HG02642 (cell line): ENCODE data around the gene DLX4.

Source experiments
- ATAC-seq: cut with Tn5 transposase; IDR thresholded peaks from one replicate; pipeline ENCODE4 v1.9.1; 2021; ENCODE audit warnings: mild to moderate bottlenecking; ENCODE audit not compliant: unreplicated experiment, poor library complexity

Gene DLX4

DNA sequence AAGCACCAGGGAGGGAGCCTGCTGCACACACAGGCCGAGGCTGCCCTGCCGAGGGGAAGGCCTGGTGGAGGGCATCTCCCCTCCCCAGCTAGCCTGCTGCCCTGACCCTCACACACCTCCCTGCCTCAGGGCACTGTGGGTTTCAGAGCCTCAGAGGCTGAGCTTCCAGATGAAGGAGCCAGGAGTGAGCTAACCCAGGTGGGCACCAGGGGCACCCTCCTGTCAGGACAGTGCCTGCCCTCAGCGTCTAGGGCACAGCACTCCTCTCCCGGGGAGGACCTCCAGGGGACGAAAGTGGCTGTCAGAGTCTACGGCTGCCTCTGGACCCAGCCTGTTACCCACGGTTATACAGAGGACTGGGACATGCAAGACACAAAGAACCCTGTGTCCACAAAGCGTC, 22.8 kb upstream of the DLX4 start:
- no peak for ATAC-seq

DNA sequence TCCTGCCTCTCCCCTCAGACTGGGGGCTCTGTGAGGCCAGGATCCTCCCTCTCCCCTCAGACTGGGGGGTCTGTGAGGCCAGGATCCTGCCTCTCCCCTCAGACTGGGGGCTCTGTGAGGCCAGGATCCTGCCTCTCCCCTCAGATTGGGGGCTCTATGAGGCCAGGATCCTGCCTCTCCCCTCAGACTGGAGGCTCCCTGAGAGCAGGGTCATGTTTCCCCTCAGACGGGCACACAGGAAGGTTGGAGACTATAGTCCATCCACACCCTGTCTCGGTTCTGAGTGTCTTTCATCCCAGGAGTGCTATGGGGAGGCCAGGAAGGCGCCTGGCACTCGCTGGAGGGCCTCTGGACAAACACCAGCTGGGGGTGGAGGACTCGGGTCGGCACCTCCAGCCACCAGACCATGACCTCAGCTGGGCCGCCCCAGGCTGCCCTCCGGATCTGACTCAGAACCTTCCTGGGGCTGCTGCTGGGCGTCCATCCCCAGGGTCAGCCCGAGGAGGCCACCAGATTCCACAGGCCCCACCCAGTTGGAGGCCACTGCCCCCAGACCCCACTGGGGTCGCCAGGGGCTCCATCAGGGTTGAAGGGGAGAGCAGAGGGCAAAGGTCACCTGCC, 21.9 kb upstream of the DLX4 start:
- no peak for ATAC-seq

DNA sequence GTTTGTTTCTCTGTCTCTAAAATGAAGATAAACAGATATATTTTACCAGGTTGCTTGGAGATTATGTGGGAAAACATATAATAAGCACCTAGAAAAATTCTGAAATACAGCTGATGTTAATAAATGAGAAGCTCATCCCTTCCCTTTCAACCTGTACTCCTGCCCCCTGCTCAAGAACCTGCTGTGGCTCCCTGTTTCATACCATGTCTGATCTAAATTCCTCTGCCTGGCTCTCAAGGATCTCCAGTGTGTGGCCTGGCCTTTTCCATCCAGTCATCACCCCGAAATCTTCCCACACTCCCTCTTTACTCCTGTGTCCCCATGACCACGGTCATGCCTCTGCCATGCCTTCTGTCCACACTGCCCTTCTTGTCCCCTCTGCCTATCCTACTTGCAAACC, 19.4 kb upstream of the DLX4 start:
- no peak for ATAC-seq

DNA sequence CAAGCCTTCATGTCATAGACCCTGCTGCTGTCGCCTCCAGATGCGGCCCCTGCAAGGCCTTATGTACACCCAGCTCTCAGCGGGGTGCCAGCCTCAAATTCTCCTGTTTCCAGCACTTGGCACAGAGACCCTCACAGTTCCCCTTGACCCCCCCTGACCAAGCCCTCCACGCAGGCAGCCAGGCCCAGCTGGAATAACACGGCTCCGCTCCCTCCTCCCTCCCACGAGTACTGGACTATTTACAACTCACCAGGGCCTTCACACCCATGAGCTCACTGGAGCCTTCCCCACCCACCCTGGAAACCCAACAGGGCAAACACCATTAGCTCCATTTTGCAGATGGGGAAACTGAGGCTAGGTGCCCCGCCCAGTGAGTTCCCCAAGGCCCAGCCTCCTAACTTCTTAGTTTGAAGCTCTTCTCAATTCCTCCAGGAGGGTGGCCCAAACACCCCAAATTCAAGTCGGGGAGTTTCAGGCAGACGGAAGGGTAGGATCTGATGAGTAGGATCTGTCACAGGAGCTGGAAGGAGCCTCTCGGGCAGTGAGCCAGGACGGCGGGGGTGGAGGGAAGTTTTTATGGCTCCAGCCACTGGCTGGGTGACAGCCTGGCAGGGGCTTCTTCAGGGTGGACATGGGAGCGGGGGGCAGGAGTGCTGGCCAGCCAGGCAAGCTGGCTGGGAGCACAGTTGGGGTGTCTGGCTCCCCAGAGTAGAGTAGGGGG, 17.5 kb upstream of the DLX4 start:
- ATAC-seq = no peak

DNA sequence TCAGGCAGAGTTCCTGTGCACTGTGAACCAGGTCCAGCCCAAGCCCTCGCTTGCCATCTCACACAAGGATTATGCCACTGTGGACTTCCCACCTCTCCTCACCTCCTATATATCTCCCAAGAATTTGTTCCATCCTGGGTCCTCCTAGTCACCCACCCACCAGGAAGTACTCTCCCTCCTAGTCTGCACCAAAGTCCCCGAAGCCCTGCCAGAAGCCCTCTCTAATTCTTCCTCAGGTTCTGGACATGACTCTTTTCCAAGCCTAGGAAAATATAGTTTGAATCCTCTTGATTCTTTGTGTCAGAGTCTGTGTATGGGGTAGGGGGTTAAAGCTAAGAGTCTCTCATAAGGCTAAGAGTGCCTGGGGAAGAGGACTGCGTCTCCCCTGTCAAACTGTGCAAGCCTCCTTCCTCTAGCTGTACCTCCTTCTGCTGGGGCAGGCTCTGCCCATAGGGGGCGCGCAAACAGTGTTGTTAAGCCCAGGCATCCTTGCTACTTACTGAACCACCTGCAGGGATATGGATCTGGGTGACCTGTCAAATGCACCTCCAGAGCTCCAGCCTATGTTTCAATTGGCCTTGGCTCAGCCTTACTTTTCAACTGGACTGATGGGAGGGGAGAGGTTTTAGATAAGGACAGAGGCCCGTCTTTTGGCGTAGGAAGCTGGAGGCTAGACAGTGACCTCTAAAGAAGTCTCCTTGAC, 16.6 kb upstream of the DLX4 start:
- no peak for ATAC-seq

DNA sequence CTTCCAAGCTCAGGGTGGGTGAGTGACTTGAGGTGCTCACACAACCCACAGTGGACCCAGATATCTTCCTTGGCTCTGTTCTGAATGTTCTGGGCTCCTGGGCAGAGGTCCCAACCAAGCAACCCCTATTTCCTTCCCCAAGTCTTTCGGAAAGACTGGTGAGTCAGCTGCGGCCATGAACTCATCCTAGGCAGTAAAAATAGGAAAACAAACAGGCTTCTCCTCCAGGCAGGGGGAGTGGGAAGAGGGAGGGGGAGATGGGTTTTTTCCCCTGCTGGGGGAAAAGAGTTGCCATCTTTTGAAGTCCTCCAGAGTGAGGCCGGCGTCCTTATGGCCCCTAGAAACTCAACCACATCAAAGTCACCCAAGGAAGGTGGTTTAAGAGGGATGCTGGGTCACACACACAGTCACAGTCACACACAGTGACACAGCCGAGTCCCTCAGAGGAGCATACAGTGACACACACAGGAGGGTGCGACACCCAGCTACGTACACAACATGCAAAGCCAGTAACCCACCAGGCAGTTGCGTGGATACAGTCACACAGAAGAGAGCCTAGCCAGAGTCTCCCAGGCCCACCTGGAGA, 16.0 kb upstream of the DLX4 start:
- ATAC-seq = no peak

DNA sequence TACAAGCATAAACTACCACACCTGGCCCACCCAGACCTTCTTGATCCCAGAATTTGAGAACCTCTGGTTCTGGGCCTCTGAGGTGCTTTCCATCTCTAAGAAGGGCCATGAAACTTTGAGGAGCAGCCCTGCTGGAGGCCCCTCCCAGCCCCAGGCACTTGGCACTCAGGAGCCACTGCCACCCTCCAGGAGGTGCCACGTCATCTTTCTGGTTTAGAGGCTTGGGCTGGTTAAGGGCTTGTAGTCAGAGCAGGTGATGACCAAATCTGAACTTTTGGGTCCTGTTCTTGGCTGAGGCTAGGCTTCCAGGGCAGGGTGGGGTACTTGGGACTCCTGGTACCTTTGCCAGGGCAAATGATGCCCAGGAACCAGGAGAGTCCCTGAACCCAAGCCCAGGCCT, 13.8 kb upstream of the DLX4 start:
- ATAC-seq = no peak

DNA sequence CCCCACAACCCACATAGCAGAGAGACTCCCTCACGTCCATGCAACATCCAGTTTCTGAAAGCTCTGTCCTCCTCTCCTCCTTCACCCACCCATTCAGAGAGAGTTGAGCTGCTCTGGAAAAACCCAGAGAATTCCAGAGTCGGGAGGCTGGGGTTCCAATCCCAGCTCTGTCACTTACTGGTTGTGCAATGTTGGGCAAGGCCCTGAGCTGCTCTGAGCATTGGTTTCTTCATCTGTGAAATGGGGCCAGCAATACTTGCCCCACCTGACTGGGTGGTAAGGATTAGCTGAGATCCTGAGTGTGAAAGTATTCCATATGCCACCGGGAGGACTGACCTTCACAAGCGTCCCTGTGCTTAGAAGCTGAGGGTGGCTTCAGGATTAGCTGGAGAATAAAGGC, 12.2 kb upstream of the DLX4 start:
- no peak for ATAC-seq

DNA sequence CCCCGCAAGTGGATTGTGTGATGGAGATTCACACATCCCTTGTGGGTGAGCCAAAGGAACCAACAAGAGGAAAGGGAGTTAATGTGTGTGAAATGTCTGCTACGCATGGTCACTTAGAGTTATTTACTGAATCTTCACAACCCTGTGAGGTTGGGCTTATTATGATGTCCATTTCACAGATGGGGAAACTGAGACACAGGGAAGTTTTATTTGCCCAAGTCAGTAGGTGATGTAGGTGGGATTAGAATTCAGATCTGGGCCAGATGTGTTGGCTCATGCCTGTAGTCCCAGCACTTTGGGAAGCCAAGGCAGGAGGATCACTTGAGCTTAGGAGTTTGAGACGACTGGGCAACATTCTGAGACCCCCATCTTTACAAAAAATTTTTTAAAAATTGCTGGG, 11.6 kb upstream of the DLX4 start:
- ATAC-seq = no peak

DNA sequence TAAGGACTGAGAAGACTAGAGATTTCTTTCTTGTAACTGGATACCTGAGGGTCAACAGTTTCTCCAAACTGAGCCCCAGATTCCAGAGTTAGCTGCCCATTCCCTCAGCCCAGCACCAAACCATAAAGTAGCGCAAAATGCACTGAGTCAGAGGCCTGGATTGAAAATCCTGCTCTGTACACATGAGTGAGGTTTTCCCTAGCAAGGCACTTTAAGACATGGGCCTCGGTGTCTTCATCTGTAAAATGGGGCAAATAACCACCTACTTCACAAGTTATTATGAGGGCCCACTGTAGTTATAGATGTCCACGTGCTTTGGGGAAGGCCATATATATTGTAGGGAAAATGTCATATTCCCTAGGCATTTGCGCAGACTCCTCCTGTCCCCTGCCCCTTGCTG, 10.3 kb upstream of the DLX4 start:
- ATAC-seq = no peak

DNA sequence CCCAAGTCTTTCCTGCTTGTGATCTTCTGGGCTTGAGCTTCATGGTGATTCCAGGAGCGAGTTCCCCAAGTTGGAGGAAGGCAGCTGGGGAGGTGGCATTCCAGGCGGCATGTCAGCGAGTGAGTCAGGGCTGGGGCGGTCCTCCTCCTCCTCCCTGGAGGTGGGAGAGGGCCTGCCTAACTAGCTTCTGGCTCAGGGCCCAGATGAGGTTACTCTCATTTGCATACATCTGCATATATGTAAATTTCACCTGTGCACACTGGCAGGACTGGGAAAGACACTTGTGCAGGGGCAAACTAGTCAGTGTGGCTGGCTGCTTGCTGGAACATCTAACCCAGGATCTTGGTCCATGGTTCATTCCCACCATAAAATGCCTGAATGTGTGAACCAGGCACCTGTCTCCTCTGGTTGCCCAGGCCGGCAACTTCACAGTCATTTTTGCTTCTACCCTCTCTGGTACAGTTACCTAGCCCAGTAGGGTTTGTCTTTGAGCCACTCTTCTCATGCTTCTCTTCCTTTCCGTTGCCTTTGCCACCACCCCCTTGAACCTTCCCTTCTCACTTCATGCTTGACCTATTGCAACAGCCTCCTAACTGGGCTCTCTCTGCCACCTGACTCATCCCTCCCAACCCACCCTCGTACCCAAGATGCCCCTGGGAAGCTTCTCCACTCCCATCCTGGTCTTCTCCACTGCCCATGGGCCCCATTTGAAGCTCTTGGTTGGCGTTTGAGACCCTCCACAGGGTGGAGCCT, 9.6 kb upstream of the DLX4 start:
- no peak for ATAC-seq

DNA sequence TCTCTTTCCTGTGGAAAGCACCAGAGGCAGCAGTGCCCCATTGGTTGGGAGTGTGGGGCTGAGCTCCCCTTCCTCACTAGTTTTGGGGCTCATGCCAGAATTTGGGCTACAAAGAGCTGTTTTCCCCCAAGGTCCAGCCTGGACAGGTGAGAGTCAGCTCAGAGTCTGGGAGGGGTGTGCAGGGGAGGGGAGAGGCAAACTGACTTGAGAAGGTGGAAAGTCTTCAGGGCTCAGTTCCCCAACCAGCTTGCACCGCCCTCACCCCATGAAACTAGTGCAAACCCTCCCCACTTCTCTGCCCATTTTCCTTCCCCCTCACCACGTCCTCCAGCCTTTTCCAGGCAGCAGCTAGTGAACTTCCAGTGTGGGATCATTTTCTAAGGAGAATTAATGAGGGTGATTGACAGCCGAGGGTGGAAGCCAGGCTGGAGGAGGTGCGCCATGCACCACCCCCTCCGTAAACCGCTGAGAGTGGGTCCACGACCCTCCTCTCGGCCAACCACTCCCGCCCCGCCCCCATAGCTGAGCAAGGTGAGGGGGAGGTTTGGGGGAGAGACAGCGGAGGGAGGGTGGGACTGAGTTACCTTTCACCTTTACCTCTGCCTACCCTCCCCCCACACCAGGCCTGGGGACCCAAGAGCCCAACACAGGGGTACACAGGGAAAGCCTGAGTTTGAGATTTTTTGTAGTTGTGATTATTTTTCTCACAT, 6.2 kb upstream of the DLX4 start:
- ATAC-seq = no peak

DNA sequence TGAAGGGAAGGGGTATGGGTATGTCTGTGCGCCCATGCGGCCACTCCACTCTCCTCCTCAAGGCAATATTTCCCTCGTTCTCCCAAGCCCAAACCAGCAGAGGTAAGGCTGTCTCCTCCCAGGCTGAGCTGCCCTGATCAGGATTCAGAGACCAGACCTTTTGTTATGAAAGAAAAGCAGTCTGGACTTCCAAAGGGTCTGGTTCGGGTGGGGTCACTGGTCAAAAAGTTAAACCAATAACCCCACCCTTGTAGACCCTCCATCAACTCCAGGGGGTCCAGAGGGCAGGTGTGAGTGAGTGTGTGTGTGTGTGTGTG, 5.7 kb upstream of the DLX4 start:
- ATAC-seq = no peak

DNA sequence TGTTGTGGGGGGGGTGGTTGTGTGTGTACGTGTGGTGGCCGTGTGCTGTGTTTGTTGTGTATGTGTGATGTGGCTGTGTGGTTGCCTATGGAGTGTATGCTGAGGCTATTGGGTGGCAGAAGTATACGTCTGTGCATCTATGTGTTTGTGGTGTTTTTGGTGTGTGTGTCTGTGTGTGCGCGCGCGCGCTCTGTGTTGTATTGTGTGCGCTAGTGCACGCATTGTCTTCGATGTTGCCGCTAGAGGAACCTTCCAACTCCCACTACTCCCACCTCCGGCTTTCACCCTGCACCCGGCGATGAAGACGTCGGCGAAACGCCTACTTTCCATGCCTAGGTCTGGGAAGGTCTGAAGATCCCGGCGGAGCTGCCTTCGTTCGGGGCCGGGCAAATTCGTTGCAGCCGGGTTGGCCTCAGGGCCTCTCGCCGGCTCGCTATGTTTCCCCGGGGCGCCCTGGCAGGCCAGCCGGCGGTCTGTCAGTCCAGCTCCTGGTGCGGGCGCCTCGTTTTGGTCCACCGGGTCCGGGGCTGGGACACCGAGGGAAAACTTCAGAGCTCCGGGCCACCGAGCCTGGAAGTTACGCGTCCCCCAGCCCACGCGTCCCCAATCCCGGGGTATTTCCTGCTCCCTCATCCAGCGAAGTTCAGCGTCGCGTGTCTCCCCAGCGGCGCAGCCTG, 5.2 kb upstream of the DLX4 start:
- no peak for ATAC-seq

DNA sequence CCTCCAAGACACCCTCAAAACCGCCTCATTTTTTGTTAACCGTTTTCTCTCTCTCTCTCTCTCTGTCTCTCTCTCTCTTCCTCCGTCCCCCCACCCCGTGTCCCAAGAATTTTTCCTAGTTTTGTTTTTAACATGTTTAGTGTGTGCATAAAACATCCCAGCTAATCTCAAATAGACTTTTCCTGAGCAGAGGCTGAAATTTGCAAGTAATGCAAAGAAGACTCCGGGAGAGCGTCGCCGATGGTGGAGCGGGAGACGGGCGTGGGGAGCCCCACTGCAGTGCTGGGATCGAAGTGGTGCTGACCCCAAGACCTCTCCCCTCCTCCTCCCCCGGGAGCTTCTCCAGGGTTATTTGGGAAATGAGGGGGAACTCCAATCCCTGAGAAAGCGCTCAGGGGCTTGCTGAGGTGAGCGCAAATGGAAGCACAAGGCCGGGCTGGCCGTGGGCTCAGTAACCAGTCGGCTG, 4.7 kb upstream of the DLX4 start:
- no peak for ATAC-seq

DNA sequence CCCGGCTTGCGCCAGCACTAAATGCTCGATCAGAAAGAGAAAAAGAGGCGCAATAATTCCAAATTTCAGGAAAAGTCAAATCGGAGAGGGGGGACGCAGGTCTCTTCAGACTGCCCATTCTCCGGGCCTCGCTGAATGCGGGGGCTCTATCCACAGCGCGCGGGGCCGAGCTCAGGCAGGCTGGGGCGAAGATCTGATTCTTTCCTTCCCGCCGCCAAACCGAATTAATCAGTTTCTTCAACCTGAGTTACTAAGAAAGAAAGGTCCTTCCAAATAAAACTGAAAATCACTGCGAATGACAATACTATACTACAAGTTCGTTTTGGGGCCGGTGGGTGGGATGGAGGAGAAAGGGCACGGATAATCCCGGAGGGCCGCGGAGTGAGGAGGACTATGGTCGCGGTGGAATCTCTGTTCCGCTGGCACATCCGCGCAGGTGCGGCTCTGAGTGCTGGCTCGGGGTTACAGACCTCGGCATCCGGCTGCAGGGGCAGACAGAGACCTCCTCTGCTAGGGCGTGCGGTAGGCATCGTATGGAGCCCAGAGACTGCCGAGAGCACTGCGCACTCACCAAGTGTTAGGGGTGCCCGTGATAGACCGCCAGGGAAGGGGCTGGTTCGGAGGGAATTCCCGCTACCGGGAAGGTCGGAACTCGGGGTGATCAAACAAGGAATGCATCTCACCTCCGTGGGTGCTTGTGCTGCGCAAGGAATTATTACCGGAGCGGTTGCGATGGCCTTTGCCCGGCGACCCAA, 4.0 kb upstream of the DLX4 start:
- ATAC-seq = no peak

DNA sequence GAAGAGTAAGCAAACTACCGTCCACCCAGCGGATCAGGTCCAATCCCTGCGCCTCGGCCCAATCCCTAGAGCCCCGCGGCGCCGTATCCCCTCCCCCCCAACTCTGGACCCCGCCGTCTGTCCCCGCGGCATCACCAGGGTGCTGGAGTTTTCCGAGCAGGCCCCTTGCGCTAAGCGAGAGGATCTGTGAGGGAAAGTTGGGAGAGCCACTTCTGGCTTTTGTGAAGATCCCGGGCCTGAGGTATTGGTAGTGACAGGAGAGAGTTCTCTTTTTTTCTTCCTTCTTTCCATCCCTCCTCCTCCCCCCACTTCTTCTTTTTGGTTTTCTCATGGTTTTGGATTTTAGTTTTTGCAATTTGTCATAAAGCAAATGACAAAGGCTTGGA, 3.5 kb upstream of the DLX4 start:
- ATAC-seq = no peak

DNA sequence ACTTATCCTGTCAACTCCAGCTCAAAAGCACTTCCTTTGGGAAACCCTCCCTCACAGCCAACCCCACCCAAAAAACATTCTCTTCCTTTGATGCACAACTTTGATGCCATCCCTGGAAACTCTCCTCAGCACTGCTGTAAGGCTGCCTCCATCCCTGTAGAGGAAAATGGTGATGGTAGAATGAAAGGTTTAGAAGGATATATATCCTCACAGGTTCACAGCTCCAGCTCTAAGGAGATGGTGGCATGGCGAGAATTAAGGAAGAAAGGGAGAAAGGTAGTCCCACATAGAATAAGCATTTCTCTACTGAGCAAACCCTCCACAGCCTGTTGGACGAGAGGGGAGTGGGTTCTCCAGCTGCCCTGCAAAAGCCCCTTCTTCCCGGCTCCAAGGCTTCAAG, 2.2 kb upstream of the DLX4 start:
- ATAC-seq = no peak

DNA sequence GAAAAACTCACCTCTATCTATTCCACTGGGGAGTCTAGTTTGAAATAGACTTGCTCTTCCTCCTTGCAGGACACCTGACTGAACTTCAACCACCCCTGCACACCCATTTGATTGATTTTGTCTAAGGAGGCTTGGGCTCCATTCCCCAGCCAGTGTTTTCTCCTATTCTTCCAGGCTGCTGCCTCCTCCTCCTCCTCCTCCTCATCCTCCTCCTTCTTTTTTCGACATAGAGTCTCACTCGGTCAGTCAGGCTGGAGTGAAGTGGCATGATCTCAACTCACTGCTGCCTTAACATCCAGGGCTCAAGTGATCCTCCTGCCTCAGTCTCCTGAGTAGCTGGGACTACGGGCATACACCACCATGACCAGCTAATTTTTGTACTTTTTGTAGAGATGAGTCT, 1.8 kb upstream of the DLX4 start:
- ATAC-seq = no peak
